A549 (cell line): ENCODE data around the gene NCEH1.

ENCODE experiments used
- CTCF ChIP-seq: fragments of >200 bp; sonication (Bioruptor Twin); formaldehyde crosslinking; IDR thresholded peaks from 3 replicates; pipeline ENCODE4 v1.5.1; 2016
- HOXA7 ChIP-seq: fragments of 250-450 bp; sonication (Bioruptor Pico); IDR thresholded peaks from 2 replicates; pipeline ENCODE4 v1.5.0; 2020; ENCODE audit warnings: mild to moderate bottlenecking, moderate library complexity
- MYC ChIP-seq: IDR thresholded peaks from 2 replicates; pipeline ENCODE4 v1.6.1; 2012; ENCODE audit warnings: mild to moderate bottlenecking, inconsistent platforms, low read length, improper control_type of control experiment, borderline replicate concordance
- PBX3 ChIP-seq: IDR thresholded peaks from 2 replicates; pipeline ENCODE4 v1.6.1; 2012
- POLR2AphosphoS2 ChIP-seq: conservative IDR thresholded peaks from 2 replicates; pipeline ENCODE4 v1.6.1; 2012; ENCODE audit warnings: low read length, improper control_type of control experiment, inconsistent platforms

- TF ChIP-seq HOXA7 (CRISPR knock-in tag) (peak; percentile 65; the same call in 1 of the 2 replicates), CTCF (peak; percentile 85), POLR2AphosphoS2 (no peak), MYC (no peak), PBX3 (no peak)
These were observed 37.6 kb downstream of the NCEH1 start for GRCh38 chr3:172673210-172673679.
